Activated T-cell treated with anti-CD3 and anti-CD28 coated beads, Interleukin-2, amount 50 U/mL, for 1 hour (primary cell): Measurements from ENCODE around the gene ULBP1.
A peak's percentile ranks its signal among the peaks of the same experiment; 100 is the strongest.
"Not testable (repeated sequence)": the region's sequence is repeated elsewhere in the genome, so short reads cannot be mapped to it uniquely, and the experiment has no call there.

Source experiments
- DNase-seq: peaks from one replicate; pipeline ENCODE4 v3.0.0-alpha.2; 2020

ULBP1 gene

GRCh38 chr6:149954328-149954983, 9.3 kb upstream of the ULBP1 start:
- not testable (repeated sequence) for DNase-seq

DNA sequence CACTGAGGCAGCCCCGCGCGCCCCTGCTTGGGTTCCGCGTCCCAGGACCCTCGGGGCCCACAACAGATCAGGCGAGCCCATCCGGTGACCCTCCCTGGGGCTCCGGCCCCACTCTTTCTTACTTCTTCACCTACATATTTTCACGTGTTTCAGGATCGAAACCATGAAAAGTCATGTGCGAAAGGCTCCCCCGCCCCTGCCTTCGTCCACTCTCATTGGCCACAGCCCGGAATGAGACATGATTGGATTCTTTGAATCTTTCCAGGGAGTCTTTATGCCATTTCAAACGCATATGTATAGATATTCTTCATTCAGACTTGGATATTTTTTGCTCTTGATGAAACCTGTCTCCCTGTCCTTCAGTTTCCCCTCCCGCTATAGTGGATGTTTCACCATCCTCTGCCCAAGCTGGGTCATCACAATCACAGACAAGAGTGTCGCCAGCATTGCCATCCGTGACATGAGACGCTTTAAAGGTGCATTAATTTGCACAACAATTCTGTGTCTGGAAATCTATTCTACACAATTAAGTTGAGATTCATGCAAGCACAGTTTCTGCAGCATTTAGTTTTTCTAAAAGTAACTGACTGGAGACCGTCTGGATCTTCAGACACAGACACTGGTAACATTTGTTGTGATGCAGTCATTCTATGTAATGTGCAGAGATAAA, 8.6 kb upstream of the ULBP1 start:
- not testable (repeated sequence) for DNase-seq

DNA sequence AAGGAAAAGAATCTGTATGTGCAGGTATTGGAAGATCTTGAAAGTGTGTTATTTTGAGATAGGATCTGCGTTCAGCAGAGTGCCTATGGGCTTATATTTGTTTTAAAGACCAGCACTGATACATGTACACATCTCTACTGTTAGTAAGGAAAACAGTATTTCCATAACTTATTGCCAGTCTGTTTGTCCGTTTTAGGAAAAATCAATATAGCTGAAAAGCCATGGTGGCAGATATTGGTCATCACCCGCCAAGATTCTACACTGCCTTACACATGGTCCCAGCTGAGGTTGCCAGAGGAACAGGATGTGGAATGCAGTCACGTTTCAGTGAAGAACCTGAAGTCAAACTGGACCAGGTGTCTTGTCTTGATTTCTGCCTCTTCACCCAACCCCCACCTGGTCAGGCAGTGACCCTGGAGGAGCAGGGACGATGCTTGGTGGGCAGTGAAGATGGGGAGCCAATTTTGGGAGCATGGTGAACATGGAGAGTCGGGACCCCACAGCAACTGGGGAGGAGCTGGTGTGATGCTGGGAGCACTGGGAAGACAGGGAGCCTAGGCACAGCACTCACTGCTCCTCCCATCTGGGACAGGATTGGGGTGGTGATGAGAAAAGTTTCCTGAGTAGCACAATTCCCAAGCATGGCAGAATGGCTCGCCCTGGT, 8.0 kb upstream of the ULBP1 start:
- not testable (repeated sequence) for DNase-seq

DNA sequence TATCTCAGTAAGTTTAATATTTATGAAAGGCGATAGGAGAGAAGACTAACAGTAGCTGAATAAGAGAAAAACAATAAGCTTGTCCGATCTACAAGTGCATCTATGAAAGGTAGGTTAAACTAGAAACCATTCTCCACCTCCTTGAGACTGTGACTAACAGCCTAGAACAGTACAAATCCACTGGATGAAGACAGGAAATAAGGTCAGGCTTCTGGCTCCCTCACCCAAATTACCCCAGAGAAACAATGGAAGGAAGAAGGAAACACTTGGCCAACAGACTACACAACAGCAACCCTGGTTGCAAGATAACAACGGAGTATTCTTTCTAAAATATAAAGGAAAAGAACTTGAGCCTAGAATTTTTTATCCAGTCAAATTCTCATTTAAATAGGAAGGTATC, 5.6 kb upstream of the ULBP1 start:
- DNase-seq, result not testable (repeated sequence)

DNA sequence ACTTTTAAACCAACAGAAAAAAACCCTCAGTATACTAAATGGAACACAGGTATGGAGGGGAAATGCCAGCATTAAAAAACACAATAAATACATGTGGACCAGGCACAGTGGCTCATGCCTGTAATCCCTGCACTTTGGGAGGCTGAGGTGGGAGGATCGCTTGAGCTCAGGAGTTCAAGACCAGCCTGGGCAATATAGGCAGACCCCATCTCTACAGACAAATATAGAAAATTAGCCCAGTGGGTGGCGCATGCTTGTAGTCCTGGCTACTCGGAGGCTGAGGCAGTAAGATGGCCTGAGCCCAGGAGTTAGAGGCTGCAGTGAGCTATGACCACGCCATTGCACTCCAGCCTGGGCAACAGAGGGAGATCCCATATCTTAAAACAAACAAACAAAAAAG, 3.9 kb upstream of the ULBP1 start:
- DNase-seq, result not testable (repeated sequence)

- DNase-seq, result no peak
Observed at GRCh38 chr6:149960488-149960887, 3.3 kb upstream of the ULBP1 start.

DNA sequence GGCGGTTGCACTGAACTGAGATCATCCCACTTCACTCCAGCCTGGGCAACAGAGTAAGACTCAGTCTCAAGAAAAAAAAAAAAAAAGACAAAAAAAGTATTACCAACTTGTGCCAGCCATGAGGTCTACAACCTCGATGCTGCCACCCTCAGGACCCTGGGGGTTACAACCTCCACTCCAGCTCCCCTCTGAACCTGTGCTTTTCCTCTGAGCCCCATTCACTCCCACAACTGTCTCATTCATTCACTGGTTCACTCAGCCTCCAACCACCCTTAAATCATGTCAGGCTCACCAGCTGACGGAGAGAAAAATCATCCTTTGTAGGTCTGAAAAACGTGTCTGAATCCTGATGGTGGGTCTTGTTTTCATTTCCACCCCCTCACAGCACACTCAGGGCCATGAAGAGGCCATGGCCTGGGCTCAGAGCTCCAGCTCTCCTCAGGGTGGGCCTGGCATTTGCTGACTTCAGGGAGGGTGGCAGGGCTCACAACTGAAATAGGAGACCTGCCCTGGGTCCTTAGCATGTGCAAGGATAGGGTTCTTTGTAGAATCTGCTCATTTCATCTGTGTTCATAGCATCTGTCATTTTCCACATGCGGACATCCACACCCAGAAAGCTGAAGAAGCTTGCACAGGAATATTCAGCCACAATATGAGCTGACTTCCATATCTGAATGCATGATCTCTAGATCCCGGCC, 1.9 kb upstream of the ULBP1 start:
- DNase-seq, result peak; percentile 55

- DNase-seq, result no peak
Observed at GRCh38 chr6:149962461-149963211, 1.1 kb upstream of the ULBP1 start.

DNA sequence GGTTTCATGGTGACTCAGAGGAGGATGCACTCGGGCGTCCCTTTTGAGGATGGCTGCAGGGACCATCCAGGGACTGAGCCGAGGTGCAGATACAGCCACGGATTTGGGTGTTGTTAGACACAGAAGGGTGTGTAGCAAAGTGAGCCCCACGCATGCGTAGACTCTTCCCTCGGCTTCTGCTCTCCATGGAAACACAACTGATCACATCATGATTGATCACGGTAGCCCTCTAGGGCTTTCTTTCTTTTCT, 606 bp upstream of the ULBP1 start:
- no peak for DNase-seq

DNA sequence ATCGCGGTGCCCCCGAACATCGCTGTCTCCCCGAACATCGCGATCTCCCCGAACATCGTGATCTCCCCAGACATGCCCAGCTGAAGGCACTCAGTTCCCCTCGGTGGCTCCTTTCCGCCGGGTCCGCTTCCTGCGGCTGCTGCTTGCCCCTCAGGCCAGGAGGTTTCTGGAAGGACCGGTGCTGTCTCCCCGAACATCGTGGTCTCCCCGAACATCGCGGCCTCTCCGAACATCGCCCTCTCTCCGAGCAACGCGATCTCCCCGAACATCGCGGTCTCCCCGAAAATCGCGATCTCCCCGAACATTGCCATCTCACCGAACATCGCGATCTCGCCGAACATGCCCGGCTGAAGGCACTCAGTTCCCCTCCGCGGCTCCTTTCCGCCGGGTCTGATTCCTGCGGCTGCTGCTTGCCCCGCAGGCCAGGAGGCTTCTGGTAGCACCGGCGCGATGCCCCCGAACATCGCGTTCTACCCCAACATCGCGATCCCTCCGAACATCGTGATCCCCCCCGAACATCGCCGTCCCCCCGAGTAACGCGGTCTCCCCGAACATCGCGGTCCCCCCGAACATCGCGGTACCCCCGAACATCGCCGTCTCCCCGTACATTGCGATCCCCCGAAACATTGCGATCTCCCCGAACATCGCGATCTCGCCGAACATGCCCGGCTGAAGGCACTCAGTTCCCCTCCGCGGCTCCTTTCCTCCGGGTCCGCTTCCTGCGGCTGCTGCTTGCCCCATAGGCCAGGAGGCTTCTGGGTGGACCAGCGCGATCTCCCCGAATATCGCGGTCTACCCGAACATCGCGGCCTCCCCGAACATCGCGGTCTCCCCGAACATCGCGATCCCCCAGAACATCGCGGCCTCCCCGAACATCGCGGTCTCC, 808 bp downstream of the ULBP1 start:
- DNase-seq, result peak; percentile 51

- peak; percentile 53 for DNase-seq
Observed at GRCh38 chr6:149965194-149966020, 1.7 kb downstream of the ULBP1 start.

GRCh38 chr6:149966319-149966718, 2.6 kb downstream of the ULBP1 start:
- DNase-seq, result not testable (repeated sequence)

DNA sequence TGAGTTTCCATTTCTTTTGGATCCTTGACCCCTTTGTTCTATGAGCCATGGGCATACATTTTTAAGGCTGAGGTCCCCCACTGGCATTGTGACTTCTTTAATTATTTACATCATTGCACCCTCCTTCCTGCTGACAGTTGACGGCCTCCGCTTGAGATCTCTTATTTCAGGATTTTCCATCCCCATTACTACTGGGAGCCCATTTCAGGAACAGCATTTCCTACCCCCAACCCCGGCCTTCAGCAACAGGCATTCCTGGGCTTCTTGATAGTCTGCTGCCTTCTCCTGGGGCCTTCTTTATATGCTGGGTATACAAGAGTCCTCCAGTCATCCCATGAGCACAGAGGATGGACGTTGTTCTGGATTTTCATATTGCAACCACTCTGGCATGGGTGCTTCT, 3.8 kb downstream of the ULBP1 start:
- no peak for DNase-seq

DNA sequence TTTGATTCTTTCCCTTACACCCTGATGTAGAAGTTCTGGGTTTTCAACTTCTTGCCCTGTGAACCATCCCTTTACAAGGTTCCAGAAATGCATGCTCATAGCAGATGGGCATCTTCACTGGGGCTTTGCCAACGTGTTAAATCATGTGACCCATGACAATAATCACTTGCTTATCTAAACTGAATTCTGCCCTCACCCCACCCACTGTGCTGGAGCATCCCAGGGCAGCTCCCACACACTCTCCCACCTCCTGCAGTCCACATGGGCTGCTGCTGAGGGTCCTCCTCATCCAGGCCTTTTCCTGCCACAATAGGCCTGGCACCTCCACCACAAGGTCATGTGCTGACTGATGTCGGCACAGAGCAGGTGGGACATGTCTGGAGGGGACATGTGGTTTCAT, 4.3 kb downstream of the ULBP1 start:
- not testable (repeated sequence) for DNase-seq

DNA sequence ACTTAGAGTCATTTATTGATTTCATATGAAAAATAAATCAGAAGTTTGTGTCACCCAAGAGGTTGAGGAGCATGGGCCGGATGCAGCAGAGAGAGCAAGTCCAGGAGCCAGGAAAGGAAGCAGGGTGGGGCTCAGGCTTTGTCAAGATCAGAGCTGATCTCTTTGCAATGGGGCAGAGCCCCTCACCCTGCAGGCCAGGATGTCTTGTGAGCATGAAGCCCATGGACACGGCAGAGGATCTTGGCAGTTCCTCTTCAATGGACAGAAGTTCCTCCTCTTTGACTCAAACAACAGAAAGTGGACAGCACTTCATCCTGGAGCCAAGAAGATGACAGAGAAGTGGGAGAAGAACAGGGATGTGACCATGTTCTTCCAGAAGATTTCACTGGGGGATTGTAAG, 5.2 kb downstream of the ULBP1 start:
- DNase-seq, result not testable (repeated sequence)

GRCh38 chr6:149969635-149970034, 5.9 kb downstream of the ULBP1 start:
- no peak for DNase-seq

GRCh38 chr6:149974394-149974793, 10.7 kb downstream of the ULBP1 start:
- not testable (repeated sequence) for DNase-seq

- DNase-seq, result no peak
Observed at GRCh38 chr6:149974825-149975224, 11.1 kb downstream of the ULBP1 start.

- DNase-seq, result no peak
Observed at GRCh38 chr6:149975400-149975799, 11.7 kb downstream of the ULBP1 start.

DNA sequence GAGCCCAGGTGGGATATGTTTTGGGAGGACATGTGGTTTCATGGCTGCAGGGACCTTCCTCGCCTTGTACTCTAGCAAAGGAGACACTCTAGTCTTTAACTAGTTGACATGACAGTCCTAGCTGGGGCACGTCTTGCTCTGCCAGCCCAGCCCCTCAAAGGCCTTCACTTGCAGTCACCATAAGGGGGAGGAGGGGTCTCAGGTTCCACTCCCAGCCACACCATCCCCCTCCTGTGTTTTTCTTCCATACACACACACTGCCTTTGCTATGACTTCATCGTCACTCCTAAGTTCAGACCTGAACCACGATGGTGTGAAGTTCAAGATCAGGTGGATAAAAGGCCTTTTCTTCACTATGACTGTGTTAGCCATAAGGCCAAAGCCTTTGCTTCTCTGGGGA, 13.5 kb downstream of the ULBP1 start:
- no peak for DNase-seq

DNA sequence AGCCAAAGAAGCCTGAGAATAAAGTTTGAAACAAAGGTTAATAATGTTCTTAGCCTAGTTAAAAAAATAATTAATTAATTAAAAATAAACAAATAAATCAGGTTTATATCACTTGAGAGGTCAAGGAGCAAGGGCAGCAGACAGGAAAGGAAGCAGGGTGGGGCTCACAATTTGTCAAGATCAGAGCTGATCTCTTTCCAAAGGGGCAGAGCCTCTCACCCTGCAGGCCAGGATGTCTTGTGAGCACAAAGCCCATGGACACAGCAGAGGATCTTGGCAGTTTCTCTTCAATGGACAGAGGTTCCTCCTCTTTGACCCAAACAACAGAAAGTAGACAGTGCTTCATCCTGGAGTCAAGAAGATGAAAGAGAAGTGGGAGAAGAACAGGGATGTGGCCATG, 14.9 kb downstream of the ULBP1 start:
- no peak for DNase-seq
